Measurements from ENCODE around the gene RIMBP2.
A peak's percentile ranks its signal among the peaks of the same experiment; 100 is the strongest.

Gene RIMBP2

DNA sequence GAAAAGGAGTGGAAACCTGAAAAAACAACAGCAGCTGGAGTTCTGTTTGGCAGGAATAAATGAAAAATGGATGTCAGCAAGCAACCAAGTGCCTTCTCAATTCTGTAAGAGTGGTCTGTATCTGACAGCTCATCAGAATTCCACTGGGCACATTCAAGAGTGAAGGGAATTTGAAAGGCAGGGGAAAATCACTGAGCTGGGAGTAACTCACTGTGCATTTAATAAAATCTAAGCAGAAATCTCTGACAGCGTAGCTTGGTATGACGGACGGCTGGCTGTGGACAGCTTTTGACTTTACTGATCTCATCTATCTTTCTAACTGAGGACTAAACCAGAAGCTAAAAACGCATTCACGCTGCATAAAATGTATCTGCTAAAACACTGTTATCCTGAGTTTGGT is 153.4 kb downstream of the RIMBP2 start:
- no peak for DNase-seq

DNA sequence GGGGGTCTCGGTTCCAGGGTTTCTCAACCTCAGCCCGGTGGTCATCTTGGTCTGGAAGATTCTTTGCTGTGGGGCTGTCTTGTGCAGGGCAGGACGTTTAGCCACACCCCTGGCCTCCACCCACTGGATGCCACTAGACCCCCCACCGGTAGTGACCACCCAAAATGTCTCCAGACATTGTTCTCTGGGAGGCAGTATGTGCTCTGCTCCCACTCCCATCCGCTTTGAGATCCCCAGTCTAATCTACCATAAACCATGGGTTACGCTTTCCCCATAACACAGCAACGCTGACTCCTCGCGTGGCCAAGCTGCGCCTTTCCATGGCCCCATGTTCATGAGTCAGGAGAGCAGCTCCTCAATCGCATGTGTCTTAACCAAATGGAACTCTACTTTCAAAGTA is 155.8 kb downstream of the RIMBP2 start:
- no peak for DNase-seq

DNA sequence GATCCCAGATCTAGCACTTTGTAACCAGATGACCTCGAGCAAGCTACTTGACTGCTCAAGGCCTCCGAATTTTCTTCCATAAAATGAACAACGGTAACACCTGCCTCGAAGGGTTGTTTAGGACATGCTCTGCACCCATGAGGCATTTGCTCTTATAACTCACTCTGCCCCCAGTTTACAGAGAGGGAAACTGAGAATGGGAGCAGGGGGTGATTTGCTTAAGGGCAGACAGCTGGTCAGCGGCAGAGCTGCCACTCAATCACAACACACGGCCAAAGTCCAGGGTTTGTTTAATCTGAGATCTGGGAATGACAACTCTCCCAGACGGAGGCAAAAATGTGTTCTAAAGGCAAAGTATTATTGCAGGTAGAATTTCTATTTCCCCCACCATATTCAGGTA is 156.3 kb downstream of the RIMBP2 start:
- DNase-seq, result no peak

- DNase-seq, result no peak
Measured at GRCh38 chr12:130557886-130558765, 158.0 kb downstream of the RIMBP2 start.

- DNase-seq, result no peak
Measured at GRCh38 chr12:130557201-130557600, 158.9 kb downstream of the RIMBP2 start.

DNA sequence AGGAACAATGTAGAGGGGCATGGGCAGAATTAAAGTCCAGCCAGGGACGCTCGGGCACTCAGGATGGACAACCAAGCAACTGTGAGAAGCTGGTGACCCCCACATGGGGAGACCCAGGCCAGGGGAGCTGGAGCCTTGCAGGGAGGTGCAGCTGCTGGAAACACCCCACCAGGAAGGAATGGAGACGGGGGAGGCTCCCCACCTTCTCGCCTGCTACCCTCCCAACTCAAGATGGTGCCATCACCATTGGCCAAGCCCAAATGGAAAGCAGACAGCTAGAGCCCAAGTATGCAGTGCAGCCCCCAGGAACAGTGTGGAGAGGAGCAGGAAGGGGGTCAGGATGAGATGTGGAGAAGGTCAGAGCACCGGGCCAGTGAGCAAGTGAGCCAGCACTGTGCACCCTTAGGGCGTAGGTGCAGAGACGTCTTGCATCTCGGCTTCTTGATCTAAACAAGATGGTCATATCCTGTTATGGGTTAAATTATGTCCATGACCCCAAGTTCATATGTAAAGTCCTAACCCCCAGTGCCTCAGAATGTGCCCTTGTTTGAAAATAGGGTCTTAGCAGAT is 159.5 kb downstream of the RIMBP2 start:
- no peak for DNase-seq

DNA sequence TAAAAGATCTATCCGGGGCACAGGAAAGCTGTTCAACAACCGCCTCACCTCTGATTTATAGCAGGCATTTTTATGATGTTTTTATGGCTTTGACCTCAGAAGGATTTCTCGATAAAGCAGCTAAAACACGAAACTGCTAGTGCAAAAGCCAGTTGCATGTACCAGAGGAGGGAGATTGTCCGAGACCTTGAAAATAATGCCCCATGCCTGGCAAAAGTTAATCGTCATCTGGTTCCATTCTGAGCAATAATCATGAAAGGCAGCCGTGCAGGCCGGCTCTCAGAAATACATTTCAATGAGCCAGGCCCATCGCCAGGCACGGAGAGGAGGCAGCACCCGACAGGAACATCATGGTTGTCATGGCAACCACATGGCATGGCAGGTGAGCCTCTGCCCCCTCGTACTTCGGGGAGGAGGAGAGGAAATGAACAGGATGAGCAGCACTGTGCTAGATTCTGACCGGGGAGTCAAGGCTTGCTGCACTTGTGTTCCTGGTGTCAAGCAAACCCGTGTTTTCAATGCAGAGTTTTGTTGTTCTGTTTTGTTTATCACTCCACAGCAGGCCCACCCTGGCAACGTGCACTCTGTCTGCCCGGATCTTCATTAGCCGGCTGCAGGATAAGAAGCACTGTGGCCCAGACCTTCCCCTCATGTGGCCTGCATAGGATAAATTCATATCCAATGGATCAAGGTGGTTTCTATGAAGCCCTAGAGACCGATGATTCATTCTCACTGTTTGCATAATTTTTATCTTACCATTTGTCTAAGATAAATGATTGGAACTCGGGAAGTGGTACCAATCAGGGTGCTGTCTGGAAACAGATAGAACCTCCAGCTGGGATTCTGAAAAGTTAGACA is 160.2 kb downstream of the RIMBP2 start:
- DNase-seq, result no peak

GRCh38 chr12:130555221-130555620 is 160.9 kb downstream of the RIMBP2 start:
- no peak for DNase-seq

DNA sequence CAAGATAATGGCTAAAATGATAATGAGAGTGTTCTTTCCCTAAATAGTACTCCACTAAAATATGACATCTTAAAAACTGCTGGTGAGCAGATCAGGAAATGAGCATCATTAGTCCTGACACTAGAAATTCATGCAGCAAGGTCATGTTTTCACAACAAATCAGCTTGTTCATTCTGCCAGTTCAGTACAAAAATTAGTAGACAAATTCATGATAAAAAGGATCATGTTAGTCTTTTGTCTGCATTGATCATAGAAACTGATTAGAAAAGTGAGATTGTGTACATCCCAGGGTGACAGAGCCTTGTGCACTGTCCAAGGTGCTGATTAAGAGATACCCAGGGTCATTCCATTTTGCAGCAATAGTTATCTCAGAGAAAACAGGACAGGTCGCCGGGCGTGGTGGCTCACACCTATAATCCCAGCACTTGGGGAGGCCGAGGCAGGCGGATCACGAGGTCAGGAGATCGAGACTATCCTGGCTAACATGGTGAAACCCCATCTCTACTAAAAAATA is 163.6 kb downstream of the RIMBP2 start:
- DNase-seq, result no peak

DNA sequence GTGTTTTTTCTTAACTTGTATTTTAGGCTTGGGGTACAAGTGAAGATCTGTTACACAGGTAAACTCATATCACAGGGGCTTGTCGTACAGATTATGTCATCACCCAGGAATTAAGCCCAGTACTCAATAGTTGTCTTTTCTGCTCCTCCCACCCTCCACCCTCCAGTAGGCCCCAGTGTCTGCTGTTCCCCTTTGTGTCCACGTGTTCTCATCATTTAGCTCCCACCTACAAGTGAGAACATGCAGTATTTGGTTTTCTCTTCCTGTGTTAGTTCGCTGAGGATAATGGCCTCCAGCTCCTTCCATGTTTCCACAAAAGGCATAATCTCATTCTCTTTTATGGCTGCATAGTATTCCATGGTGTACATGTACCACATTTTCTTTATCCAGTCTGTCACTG is 166.7 kb downstream of the RIMBP2 start:
- no peak for DNase-seq

DNA sequence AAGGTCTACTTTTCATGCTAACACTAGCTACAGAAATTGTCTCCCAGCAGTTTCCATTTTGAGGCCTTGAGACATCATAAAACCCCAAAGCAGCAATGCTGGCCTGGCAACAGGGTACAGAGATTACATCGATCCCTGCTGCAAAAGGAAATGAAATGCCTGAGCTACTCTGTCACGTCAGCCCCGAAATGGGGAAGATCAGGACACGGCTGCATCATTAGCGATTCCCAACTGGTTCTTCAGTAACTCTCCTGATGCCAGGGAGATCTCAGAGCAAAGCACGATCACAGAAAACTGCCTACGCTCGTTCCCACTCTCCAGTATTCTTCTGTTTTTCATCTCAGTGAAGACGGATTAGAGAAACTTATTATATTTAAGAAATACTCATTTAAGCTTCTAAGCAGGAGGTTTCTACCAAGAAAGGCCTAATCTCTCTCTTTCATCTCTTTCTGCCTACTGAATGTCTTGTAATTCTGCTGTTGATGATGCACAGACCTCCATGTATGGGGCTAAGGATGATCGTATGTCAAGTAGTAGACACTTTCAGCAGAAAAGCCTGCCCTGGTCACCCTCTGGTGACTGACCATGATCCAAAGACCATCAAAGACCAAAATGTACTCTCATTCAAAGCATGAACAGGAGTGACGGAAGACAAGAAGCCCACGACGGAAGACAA is 168.5 kb downstream of the RIMBP2 start:
- no peak for DNase-seq

DNA sequence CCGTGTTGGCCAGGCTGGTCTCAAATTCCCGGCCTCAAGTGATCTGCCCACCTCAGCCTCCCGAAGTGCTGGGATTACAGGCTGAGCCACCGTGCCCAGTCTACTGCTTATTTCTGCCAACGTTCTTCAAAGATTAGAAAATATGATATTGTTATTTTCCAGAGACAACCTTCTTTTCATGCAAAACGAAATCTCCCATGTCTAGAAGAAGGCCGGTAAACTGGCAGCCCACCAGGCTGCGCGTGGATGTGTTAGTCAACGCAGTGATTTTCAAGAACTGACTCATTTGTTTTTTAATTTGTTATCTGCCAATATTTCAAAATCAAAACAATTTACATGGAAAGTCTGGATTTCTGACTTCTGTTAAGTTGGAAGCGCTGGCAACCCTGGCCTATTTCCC is 169.6 kb downstream of the RIMBP2 start:
- no peak for DNase-seq

DNA sequence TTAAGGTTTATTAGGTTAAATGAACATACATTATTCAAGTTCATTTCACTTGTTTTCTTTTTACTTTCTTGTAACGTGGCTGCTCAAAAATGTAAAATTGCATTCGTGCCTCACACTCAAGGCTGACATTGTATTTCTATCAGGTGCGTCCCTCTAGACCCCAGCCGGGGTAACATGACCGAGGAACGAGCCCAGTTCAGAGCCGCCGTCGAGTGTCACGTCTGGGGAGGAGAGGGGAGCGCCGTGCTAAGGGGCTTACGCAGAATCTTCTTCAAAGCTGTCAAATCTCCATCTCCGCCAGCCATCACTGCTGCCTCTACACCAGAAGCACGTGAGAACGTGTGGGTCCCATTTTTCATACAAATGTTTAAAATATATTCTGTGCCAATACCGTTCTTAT is 170.6 kb downstream of the RIMBP2 start:
- no peak for DNase-seq

GRCh38 chr12:130540376-130540775 is 175.7 kb downstream of the RIMBP2 start:
- DNase-seq, result no peak

- no peak for DNase-seq
Measured at GRCh38 chr12:130538343-130539095, 177.6 kb downstream of the RIMBP2 start.

GRCh38 chr12:130537655-130538054 is 178.4 kb downstream of the RIMBP2 start:
- DNase-seq, result no peak

GRCh38 chr12:130537051-130537450 is 179.0 kb downstream of the RIMBP2 start:
- no peak for DNase-seq

- DNase-seq, result no peak
Measured at GRCh38 chr12:130530429-130530828, 185.7 kb downstream of the RIMBP2 start.

DNA sequence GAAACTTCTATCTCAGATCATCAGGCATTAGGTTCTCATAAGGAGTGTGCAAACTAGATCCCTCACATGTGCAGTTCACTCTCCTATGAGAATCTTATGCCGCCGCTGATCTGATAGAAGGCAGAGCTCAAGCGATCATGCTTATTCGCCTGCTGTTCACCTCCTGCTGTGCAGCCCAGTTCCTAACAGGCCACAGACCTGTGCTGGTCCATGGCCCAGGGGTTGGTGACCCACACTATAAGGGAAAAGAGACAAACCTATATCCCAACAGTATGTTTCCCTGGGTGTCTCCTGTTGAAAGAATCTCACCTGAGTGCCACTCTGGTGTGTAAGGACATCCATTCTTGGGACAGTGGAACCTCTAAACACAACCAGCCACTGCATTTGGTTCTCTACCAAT is 186.3 kb downstream of the RIMBP2 start:
- no peak for DNase-seq

DNA sequence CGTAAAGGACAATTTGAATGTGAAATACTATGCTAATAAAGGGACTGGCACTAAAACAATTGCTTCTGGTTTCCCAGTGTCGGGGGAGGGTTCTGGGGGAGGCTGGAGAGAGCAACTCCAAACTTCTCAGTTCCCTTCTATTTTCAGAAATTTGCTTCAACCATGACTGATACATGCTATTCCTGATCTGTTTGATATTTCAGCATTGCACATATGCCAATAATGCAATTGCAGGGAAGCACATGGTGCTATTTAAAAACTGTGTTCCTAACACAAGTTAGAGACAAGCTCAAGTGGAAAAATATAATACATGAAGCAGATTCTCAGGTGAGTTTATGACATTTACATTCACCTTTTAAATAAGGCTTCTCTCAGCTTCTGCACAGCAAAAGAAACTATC is 188.9 kb downstream of the RIMBP2 start:
- DNase-seq, result no peak

- peak; percentile 4 for DNase-seq
Measured at GRCh38 chr12:130526813-130527212, 189.3 kb downstream of the RIMBP2 start.

Measured in stimulated activated CD4-positive, alpha-beta T cell treated with anti-CD3 and anti-CD28 coated beads, Interleukin-15, amount 100 ng/mL, for 24 hours (primary cell).